HTR-8/SVneo (cell line): Measurements from ENCODE around the gene HEYL.
A peak's percentile ranks its signal among the peaks of the same experiment; 100 is the strongest.

Experiments used
- DNase-seq: peaks from one replicate; pipeline ENCODE4 v3.0.0; 2011; ENCODE audit warnings: low spot score, mixed read lengths; ENCODE audit not compliant: insufficient read length
- FAIRE-seq: peaks from 2 replicates; lab custom pipeline; 2011; peaks lifted over from hg19 to GRCh38; lab: Jason Lieb, UNC

HEYL gene

GRCh38 chr1:39668111-39668510 lies 28.7 kb upstream of the HEYL start:
- DNase-seq, result no peak
- FAIRE-seq, result no peak

- FAIRE-seq (no peak), DNase-seq (no peak)
These were observed 27.3 kb upstream of the HEYL start for GRCh38 chr1:39666772-39667171.

- DNase-seq, result no peak
- no peak for FAIRE-seq
These were observed 24.1 kb upstream of the HEYL start for GRCh38 chr1:39663559-39663958.

- DNase-seq (no peak), FAIRE-seq (no peak)
These were observed 23.4 kb upstream of the HEYL start for GRCh38 chr1:39662861-39663260.

GRCh38 chr1:39659538-39659937 lies 20.1 kb upstream of the HEYL start:
- DNase-seq (no peak), FAIRE-seq (no peak)

- no peak for DNase-seq
- FAIRE-seq, result no peak
These were observed 19.7 kb upstream of the HEYL start for GRCh38 chr1:39659110-39659509.

GRCh38 chr1:39657923-39658485 lies 18.6 kb upstream of the HEYL start:
- DNase-seq (peak; percentile 66), FAIRE-seq (no peak)

GRCh38 chr1:39657402-39657801 lies 18.0 kb upstream of the HEYL start:
- no peak for FAIRE-seq

GRCh38 chr1:39656391-39656790 lies 16.9 kb upstream of the HEYL start:
- DNase-seq (no peak), FAIRE-seq (no peak)

More at GRCh38 chr1:39657402-39657801, 18.0 kb upstream of the HEYL start:
- no peak for DNase-seq

- DNase-seq, result no peak
- FAIRE-seq, result no peak
These were observed 16.3 kb upstream of the HEYL start for GRCh38 chr1:39655578-39656268.

- DNase-seq (no peak), FAIRE-seq (no peak)
These were observed 14.8 kb upstream of the HEYL start for GRCh38 chr1:39654291-39654690.

- DNase-seq, result peak; percentile 58
- peak; percentile 65 for FAIRE-seq
These were observed 14.1 kb upstream of the HEYL start for GRCh38 chr1:39653546-39654031.

GRCh38 chr1:39652554-39652953 lies 13.1 kb upstream of the HEYL start:
- DNase-seq (no peak), FAIRE-seq (no peak)

- DNase-seq (no peak), FAIRE-seq (no peak)
These were observed 12.7 kb upstream of the HEYL start for GRCh38 chr1:39652105-39652504.

- DNase-seq (no peak), FAIRE-seq (no peak)
These were observed 11.0 kb upstream of the HEYL start for GRCh38 chr1:39650431-39650830.

GRCh38 chr1:39649636-39650185 lies 10.3 kb upstream of the HEYL start:
- DNase-seq, result no peak
- no peak for FAIRE-seq

- no peak for DNase-seq
- no peak for FAIRE-seq
These were observed 9.1 kb upstream of the HEYL start for GRCh38 chr1:39648496-39648895.

- no peak for FAIRE-seq
- DNase-seq, result no peak
These were observed 7.8 kb upstream of the HEYL start for GRCh38 chr1:39647247-39647646.

- peak; percentile 69 for FAIRE-seq
- DNase-seq, result peak; percentile 41
These were observed 7.0 kb upstream of the HEYL start for GRCh38 chr1:39646232-39647081.

- no peak for DNase-seq
- no peak for FAIRE-seq
These were observed 6.1 kb upstream of the HEYL start for GRCh38 chr1:39645411-39646043.
